ENCODE results near the gene SF3B3. TPM values are rescaled to one million over a fixed set of nuclear protein-coding genes. Genes with fewer than 3 reads are reported as not detected.
A peak's percentile ranks its signal among the peaks of the same experiment; 100 is the strongest.

SF3B3 gene
- total RNA-seq, 2 experiments from 2014 or later, result 545 to 550 TPM

GRCh38 chr16:70570967-70571570 lies 47.5 kb downstream of the SF3B3 start:
- Mint-ChIP-seq H3K4me1 (peaks cover 24% of the 10 kb centered on the region), H3K27ac (peak overlapping the region; percentile 59), H3K9me3 (no peaks in the 10 kb centered on the region), H3K36me3 (peaks cover 45% of the 10 kb centered on the region), H3K27me3 (no peaks in the 10 kb centered on the region), H3K4me3 (no peak overlapping the region)
- no peak for DNase-seq

DNA sequence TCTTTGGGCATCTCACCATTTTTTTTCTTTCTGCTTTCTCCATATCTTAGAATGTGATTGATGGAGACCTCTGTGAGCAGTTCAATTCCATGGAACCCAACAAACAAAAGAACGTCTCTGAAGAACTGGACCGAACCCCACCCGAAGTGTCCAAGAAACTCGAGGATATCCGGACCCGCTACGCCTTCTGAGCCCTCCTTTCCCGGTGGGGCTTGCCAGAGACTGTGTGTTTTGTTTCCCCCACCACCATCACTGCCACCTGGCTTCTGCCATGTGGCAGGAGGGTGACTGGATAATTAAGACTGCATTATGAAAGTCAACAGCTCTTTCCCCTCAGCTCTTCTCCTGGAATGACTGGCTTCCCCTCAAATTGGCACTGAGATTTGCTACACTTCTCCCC lies 48.0 kb downstream of the SF3B3 start:
- H3K4me3 Mint-ChIP-seq, result no peak overlapping the region
- H3K4me1 Mint-ChIP-seq, result peaks cover 28% of the 10 kb centered on the region
- H3K36me3 Mint-ChIP-seq, result peaks cover 45% of the 10 kb centered on the region
- peak overlapping the region; percentile 77 for H3K27ac Mint-ChIP-seq
- H3K27me3 Mint-ChIP-seq, result no peaks in the 10 kb centered on the region
- DNase-seq, result no peak
- H3K9me3 Mint-ChIP-seq, result no peaks in the 10 kb centered on the region

DNA sequence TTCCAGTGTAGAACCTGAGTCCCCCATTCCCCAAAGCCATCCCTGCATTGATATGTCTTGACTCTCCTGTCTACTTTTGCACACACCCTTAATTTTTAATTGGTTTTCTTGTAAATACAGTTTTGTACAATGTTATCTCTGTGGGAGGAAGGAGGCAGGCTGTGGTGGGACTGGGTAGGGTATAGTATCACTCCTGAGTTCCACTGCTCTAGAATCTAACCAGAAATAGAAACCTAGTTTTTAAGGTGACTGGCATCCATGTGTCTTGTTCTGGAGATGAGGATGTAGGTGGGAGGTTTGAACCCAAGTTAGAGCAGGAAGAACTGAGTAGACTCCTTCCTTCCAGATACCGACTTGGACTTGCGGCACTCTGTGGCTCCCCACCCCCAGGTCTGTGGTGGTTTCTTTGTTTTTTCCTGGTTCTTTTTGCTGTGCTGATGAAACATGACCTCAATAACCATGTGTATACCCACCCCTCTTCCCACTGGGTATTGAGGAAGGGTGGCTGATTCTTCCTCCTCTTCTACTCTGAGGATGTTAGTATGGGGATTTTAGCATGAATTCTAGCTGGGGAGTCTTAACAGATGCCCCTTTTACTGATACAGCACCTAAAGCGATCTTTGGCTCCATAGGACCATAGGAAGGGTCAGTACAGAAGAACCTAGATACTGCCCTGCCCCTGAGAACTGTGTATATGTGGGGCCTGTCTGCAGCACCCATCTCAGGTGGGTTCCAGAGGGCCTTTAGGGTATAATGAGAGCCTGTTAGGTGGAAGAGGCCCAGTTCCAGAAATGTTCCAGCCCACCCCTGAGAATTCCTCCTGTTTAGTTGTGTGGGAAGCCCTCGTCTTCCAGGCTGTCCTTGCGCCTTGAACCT lies 48.7 kb downstream of the SF3B3 start:
- Mint-ChIP-seq H3K9me3 (no peaks in the 10 kb centered on the region), H3K4me1 (peaks cover 33% of the 10 kb centered on the region), H3K4me3 (no peak overlapping the region), H3K27me3 (no peaks in the 10 kb centered on the region), H3K27ac (peak overlapping the region; percentile 77), H3K36me3 (peaks cover 40% of the 10 kb centered on the region)
- DNase-seq, result no peak

DNA sequence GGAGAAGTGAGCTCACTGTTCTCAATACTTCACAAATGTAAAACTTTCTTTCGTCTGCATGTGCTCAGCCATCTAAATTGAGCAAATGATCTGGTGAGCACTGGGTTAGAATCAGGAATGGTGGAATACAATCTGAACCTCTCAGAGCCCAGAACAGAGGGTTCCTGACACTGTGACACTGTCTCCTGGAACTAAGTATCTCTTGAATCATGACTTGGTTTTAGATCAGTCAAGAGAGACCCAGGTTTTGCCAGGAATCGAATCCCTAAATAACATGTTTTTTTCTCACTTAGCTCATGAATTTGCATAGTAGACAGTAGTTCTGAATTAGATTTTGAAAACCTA lies 49.3 kb downstream of the SF3B3 start:
- Mint-ChIP-seq H3K9me3 (no peaks in the 10 kb centered on the region), H3K4me3 (no peak overlapping the region), H3K27me3 (no peaks in the 10 kb centered on the region), H3K4me1 (peaks cover 33% of the 10 kb centered on the region), H3K36me3 (peaks cover 40% of the 10 kb centered on the region), H3K27ac (peak overlapping the region; percentile 77)
- DNase-seq, result no peak

DNA sequence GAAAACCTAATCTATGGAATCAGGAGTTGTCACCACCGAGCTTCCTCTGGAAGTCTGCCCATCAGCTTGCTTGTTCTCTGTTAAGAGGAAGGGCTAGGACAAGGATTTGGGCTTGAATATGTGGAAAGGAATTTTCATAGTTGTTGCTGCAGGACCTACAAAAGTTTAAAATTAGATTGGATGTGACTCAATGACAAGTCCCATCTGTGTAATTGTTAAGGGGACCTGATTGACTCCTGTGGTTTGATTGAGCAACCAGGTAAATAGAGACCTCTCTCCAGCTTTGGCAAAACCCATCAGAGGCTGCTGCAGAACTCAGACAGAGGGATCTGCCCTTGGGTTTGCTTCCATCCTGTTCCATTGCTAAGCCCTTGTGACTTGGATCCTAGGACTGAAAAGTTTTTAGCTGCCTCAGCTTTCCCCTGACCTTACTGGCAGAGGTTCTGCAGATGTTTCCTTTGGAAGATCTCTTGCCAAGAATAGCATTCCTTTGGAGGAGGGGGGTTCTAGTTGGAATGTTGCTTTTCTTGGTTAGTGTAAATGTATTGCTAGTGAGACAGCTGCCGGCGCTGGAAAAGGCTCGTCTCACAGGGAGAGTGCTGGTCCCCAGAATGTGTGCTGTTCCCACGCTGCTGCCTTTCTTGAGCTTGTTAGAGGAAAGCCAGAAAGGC lies 50.0 kb downstream of the SF3B3 start:
- no peaks in the 10 kb centered on the region for H3K9me3 Mint-ChIP-seq
- peaks cover 40% of the 10 kb centered on the region for H3K36me3 Mint-ChIP-seq
- no peak for DNase-seq
- H3K4me1 Mint-ChIP-seq, result peaks cover 30% of the 10 kb centered on the region
- no peak overlapping the region for H3K4me3 Mint-ChIP-seq
- no peaks in the 10 kb centered on the region for H3K27me3 Mint-ChIP-seq
- peak overlapping the region; percentile 78 for H3K27ac Mint-ChIP-seq

GRCh38 chr16:70574595-70575271 lies 51.1 kb downstream of the SF3B3 start:
- Mint-ChIP-seq H3K36me3 (peaks cover 39% of the 10 kb centered on the region), H3K27ac (peak overlapping the region; percentile 60)

DNA sequence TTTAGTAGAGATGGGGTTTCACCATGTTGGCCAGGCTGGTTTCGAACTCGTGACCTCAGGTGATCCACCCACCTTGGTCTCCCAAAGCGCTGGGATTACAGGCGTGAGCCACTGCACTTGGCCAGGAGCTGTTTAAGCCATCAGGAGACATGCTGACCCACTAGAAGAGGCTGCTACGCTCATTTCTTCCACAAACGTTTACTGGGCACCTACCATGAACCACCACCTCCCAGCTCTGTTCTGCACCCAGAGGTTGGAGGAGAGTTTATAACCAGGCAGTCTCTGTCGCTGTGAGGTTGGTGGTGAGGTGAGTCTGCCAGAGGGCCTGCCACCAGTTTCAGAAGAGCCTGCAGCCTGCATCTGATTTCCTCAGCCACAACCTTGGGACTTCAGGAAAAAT lies 51.8 kb downstream of the SF3B3 start:
- no peaks in the 10 kb centered on the region for H3K9me3 Mint-ChIP-seq
- DNase-seq, result no peak
- H3K36me3 Mint-ChIP-seq, result peaks cover 37% of the 10 kb centered on the region
- H3K27ac Mint-ChIP-seq, result peak overlapping the region; percentile 17
- peaks cover 30% of the 10 kb centered on the region for H3K4me1 Mint-ChIP-seq
- no peaks in the 10 kb centered on the region for H3K27me3 Mint-ChIP-seq
- no peak overlapping the region for H3K4me3 Mint-ChIP-seq

More at GRCh38 chr16:70574595-70575271, 51.1 kb downstream of the SF3B3 start:
- Mint-ChIP-seq H3K4me1 (peaks cover 30% of the 10 kb centered on the region), H3K9me3 (no peaks in the 10 kb centered on the region), H3K27me3 (no peaks in the 10 kb centered on the region), H3K4me3 (no peak overlapping the region)
- no peak for DNase-seq

GRCh38 chr16:70576431-70577255 lies 53.0 kb downstream of the SF3B3 start:
- peaks cover 26% of the 10 kb centered on the region for H3K4me1 Mint-ChIP-seq
- peak overlapping the region; percentile 60 for H3K27ac Mint-ChIP-seq
- no peak overlapping the region for H3K4me3 Mint-ChIP-seq

DNA sequence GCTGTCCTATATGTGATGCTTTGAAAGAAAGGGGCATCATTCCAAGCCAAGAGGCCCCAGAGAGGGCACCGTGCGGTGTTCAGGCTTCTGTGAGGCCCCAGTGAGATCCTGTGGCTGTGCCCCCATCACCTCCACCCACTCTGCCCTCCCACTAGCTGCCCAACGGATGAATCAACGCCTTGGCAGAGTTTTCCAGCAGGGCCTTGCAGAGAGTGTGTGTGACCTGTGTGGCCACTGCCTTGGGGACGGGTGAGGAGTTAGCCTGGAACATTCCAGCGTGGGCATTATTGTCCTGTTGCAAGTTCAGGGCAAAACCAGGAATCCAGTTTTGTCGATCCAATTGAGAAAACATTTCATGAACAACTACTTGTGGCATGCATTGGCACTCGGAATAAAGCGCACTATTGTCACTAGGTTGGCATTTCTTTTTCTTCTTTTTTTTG lies 53.7 kb downstream of the SF3B3 start:
- no peak for DNase-seq
- Mint-ChIP-seq H3K4me1 (peaks cover 20% of the 10 kb centered on the region), H3K4me3 (no peak overlapping the region), H3K9me3 (no peaks in the 10 kb centered on the region), H3K27me3 (no peaks in the 10 kb centered on the region), H3K36me3 (peaks cover 20% of the 10 kb centered on the region), H3K27ac (peak overlapping the region; percentile 38)

More at GRCh38 chr16:70576431-70577255, 53.0 kb downstream of the SF3B3 start:
- Mint-ChIP-seq H3K36me3 (peaks cover 26% of the 10 kb centered on the region), H3K9me3 (no peaks in the 10 kb centered on the region), H3K27me3 (no peaks in the 10 kb centered on the region)
- DNase-seq, result no peak

GRCh38 chr16:70578035-70578434 lies 54.4 kb downstream of the SF3B3 start:
- Mint-ChIP-seq H3K9me3 (no peaks in the 10 kb centered on the region), H3K27ac (peak overlapping the region; percentile 12), H3K27me3 (no peaks in the 10 kb centered on the region), H3K4me1 (peaks cover 15% of the 10 kb centered on the region), H3K4me3 (no peak overlapping the region), H3K36me3 (peaks cover 12% of the 10 kb centered on the region)
- no peak for DNase-seq

- Mint-ChIP-seq H3K4me3 (no peak overlapping the region), H3K27me3 (no peaks in the 10 kb centered on the region), H3K4me1 (peaks cover 13% of the 10 kb centered on the region), H3K9me3 (no peaks in the 10 kb centered on the region), H3K27ac (no peak overlapping the region), H3K36me3 (peaks cover 6% of the 10 kb centered on the region)
- no peak for DNase-seq
Observed at GRCh38 chr16:70579248-70579647, 55.6 kb downstream of the SF3B3 start.

GRCh38 chr16:70579648-70580630 lies 56.3 kb downstream of the SF3B3 start:
- Mint-ChIP-seq H3K27me3 (no peaks in the 10 kb centered on the region), H3K36me3 (no peaks in the 10 kb centered on the region), H3K4me3 (no peak overlapping the region), H3K4me1 (peaks cover 9% of the 10 kb centered on the region), H3K9me3 (no peaks in the 10 kb centered on the region), H3K27ac (no peak overlapping the region)
- DNase-seq, result no peak

DNA sequence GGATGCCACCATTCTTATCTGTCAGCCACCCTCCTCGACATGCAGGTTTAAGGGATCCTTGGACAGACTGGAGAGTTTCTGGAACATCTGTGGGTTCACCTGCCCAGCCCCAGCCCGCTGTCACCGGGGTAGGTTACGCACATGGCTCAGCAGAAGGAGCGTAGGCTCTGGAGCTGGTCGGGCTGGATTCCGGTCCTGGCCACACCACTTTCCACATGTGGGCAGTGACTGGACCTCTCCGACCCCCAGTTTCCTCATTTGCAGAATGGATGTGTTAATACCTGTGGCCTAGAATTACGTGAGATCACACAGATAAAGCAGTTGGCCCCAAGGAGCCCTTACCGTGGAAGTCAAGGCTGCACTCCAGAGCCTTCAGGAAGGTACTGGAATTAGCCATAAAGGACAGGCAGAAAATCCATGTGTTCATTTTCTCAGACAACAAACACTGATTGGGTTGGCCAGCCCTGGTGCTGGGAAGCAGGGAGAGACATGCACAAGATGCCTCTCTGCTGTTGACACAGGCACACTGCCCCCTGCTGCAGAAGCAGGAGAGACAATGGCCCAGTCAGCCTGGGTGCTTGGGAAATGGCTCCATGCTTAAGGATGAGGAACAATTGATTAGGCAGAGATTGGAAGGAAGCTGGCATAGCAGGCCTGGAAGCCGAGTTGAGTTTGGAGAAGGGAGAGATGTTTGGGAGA lies 58.8 kb downstream of the SF3B3 start:
- Mint-ChIP-seq H3K27me3 (no peaks in the 10 kb centered on the region), H3K9me3 (no peaks in the 10 kb centered on the region), H3K36me3 (no peaks in the 10 kb centered on the region), H3K27ac (no peak overlapping the region), H3K4me1 (no peaks in the 10 kb centered on the region), H3K4me3 (no peak overlapping the region)
- no peak for DNase-seq
